A549 (cell line): ENCODE measurements around the gene SLC26A3.

ENCODE experiments used
- BHLHE40 ChIP-seq: IDR thresholded peaks from 2 replicates; pipeline ENCODE4 v1.6.1; 2012; ENCODE audit warnings: low read depth, low read length, inconsistent platforms
- CEBPB ChIP-seq, 2 experiments: fragments of >200 bp in 1 of 2; sonication (Bioruptor Twin) in 1 of 2; formaldehyde crosslinking in 1 of 2; IDR thresholded peaks; 2 replicates each; pipeline ENCODE4 v1.6.1; 2012 to 2016
- CHD4 ChIP-seq: fragments of 200-600 bp; sonication (generic); IDR thresholded peaks from 2 replicates; pipeline ENCODE4 v1.6.1; 2016; ENCODE audit warnings: antibody characterized with exemption, mild to moderate bottlenecking, borderline replicate concordance
- EHF ChIP-seq: fragments of 250-450 bp; sonication (Bioruptor Pico); IDR thresholded peaks from 2 replicates; pipeline ENCODE4 v1.5.0; 2020; ENCODE audit warnings: mild to moderate bottlenecking
- EP300 ChIP-seq, 2 experiments: fragments of >200 bp; sonication (Bioruptor Twin); formaldehyde crosslinking; IDR thresholded peaks; 2 replicates in 1 of 2; 3 replicates in 1 of 2; pipeline ENCODE4 v1.6.1; 2016 to 2017
- POLR2A ChIP-seq: IDR thresholded peaks from 2 replicates; pipeline ENCODE4 v1.6.1; 2012; ENCODE audit warnings: mild to moderate bottlenecking, low read length
- RFX5 ChIP-seq: fragments of 450-650 bp; IDR thresholded peaks from 2 replicates; pipeline ENCODE4 v1.7.1; 2014; ENCODE audit warnings: antibody characterized with exemption, mild to moderate bottlenecking, moderate library complexity
- TF ChIP-seq, protein P1 (sequence below): IDR thresholded peaks from 2 replicates; pipeline ENCODE4 v1.6.1; 2012; ENCODE audit warnings: low read depth, borderline replicate concordance
- TF ChIP-seq, protein P2 (sequence below): fragments of >200 bp; sonication (Bioruptor Twin); formaldehyde crosslinking; IDR thresholded peaks from 3 replicates; pipeline ENCODE4 v1.5.1; 2016
- TF ChIP-seq, protein P3 (sequence below): IDR thresholded peaks from 2 replicates; pipeline ENCODE4 v1.6.1; 2012

DNA sequence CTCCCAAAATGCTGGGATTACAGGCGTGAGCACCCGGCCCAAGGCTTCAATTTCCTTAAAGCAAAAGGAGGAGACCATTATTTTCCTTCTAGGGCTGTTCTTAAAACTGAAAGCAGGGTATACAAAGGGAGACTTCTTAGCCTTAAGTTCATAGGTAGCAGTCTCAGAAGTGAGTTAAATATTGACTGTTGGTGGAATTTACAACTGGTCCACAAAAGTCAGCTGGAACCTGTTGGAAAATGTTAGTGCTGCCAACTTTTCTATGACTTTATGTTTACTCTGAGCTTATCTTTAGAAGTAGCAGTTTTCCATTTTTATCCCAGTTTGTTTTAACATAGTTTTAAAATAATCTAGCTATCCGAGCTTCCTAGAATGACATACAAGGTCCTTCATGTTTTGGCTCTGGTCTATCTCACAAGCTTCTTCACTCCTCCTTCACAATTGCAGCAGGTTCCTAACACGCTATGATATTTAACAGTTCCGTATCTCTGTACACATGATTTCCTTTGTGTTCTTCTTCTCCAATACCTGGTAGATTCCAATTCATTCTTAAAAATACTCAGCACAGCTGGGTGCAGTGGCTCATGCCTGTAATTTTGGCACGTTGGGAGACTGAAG lies 3.3 kb downstream of the SLC26A3 start:
- TF ChIP-seq, protein P1, sequence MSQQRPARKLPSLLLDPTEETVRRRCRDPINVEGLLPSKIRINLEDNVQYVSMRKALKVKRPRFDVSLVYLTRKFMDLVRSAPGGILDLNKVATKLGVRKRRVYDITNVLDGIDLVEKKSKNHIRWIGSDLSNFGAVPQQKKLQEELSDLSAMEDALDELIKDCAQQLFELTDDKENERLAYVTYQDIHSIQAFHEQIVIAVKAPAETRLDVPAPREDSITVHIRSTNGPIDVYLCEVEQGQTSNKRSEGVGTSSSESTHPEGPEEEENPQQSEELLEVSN = no peak
- no peak for TF ChIP-seq BHLHE40
- no peak for TF ChIP-seq EP300 (IDR thresholded peaks at IDR 0.05)
- TF ChIP-seq POLR2A = no peak
- TF ChIP-seq CHD4 = no peak
- TF ChIP-seq, protein P2, sequence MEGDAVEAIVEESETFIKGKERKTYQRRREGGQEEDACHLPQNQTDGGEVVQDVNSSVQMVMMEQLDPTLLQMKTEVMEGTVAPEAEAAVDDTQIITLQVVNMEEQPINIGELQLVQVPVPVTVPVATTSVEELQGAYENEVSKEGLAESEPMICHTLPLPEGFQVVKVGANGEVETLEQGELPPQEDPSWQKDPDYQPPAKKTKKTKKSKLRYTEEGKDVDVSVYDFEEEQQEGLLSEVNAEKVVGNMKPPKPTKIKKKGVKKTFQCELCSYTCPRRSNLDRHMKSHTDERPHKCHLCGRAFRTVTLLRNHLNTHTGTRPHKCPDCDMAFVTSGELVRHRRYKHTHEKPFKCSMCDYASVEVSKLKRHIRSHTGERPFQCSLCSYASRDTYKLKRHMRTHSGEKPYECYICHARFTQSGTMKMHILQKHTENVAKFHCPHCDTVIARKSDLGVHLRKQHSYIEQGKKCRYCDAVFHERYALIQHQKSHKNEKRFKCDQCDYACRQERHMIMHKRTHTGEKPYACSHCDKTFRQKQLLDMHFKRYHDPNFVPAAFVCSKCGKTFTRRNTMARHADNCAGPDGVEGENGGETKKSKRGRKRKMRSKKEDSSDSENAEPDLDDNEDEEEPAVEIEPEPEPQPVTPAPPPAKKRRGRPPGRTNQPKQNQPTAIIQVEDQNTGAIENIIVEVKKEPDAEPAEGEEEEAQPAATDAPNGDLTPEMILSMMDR = no peak
- no peak for TF ChIP-seq RFX5
- TF ChIP-seq, protein P3, sequence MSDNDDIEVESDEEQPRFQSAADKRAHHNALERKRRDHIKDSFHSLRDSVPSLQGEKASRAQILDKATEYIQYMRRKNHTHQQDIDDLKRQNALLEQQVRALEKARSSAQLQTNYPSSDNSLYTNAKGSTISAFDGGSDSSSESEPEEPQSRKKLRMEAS = no peak
- TF ChIP-seq CEBPB (IDR thresholded peaks at IDR 0.05) = no peak
- TF ChIP-seq EHF (CRISPR knock-in tag) = no peak
